GM19452 (cell line): ENCODE data around the gene MSI2.

Experiments used
- ATAC-seq: cut with Tn5 transposase; IDR thresholded peaks from one replicate; pipeline ENCODE4 v1.9.1; 2021; ENCODE audit not compliant: unreplicated experiment

The MSI2 gene

GRCh38 chr17:57561072-57561861 lies 304.9 kb downstream of the MSI2 start:
- ATAC-seq, result no peak

- no peak for ATAC-seq
These were observed 305.9 kb downstream of the MSI2 start for GRCh38 chr17:57562184-57562698.

- no peak for ATAC-seq
These were observed 307.6 kb downstream of the MSI2 start for GRCh38 chr17:57563958-57564357.

GRCh38 chr17:57565176-57565575 lies 308.9 kb downstream of the MSI2 start:
- no peak for ATAC-seq

GRCh38 chr17:57566721-57567120 lies 310.4 kb downstream of the MSI2 start:
- no peak for ATAC-seq

GRCh38 chr17:57567251-57567650 lies 310.9 kb downstream of the MSI2 start:
- no peak for ATAC-seq

GRCh38 chr17:57568340-57568739 lies 312.0 kb downstream of the MSI2 start:
- no peak for ATAC-seq

- ATAC-seq, result no peak
These were observed 312.7 kb downstream of the MSI2 start for GRCh38 chr17:57569021-57569420.

- no peak for ATAC-seq
These were observed 313.5 kb downstream of the MSI2 start for GRCh38 chr17:57569853-57570252.

- no peak for ATAC-seq
These were observed 314.5 kb downstream of the MSI2 start for GRCh38 chr17:57570724-57571344.

- ATAC-seq, result no peak
These were observed 315.7 kb downstream of the MSI2 start for GRCh38 chr17:57572062-57572461.

- no peak for ATAC-seq
These were observed 316.3 kb downstream of the MSI2 start for GRCh38 chr17:57572600-57572999.

- ATAC-seq, result no peak
These were observed 317.8 kb downstream of the MSI2 start for GRCh38 chr17:57574040-57574513.

- ATAC-seq, result no peak
These were observed 320.4 kb downstream of the MSI2 start for GRCh38 chr17:57576744-57577143.

- ATAC-seq, result no peak
These were observed 321.7 kb downstream of the MSI2 start for GRCh38 chr17:57577751-57578607.

GRCh38 chr17:57578608-57579225 lies 322.4 kb downstream of the MSI2 start:
- ATAC-seq, result no peak

GRCh38 chr17:57579245-57579644 lies 322.9 kb downstream of the MSI2 start:
- no peak for ATAC-seq

GRCh38 chr17:57580055-57580739 lies 323.9 kb downstream of the MSI2 start:
- ATAC-seq, result no peak

GRCh38 chr17:57582881-57583756 lies 326.8 kb downstream of the MSI2 start:
- no peak for ATAC-seq
